T-helper 17 cell (primary cell): ENCODE results near the gene SLC4A2. TPM values are rescaled to one million over a fixed set of nuclear protein-coding genes. Genes with fewer than 3 reads are reported as not detected.

ENCODE experiments used
- ATAC-seq: fragments of 150-1000 bp; cut with Tn5 transposase; 2 replicates; pipeline ENCODE4 v1.10.0; 2021; ENCODE audit warnings: mild to moderate bottlenecking, moderate library complexity
- DNase-seq, 3 donors: peaks; one replicate each; pipeline versions ENCODE4 v3.0.0 to v3.0.0-alpha.2; 2020 to 2021
- H3K9me3 ChIP-seq: one replicate; pipeline ENCODE4 v1.7.0; 2013; ENCODE audit warnings: low read length, mild to moderate bottlenecking; ENCODE audit not compliant: control insufficient read depth, poor library complexity, severe bottlenecking
- H3K27ac Mint-ChIP-seq: one replicate; pipeline ENCODE4 v1.8.0; 2022; ENCODE audit warnings: mild to moderate bottlenecking, moderate library complexity, mixed read lengths
- H3K27me3 Mint-ChIP-seq: one replicate; pipeline ENCODE4 v1.8.0; 2022; ENCODE audit warnings: mixed read lengths
- H3K36me3 Mint-ChIP-seq: one replicate; pipeline ENCODE4 v1.8.0; 2022; ENCODE audit warnings: low read depth, mixed read lengths
- H3K4me1 Mint-ChIP-seq: one replicate; pipeline ENCODE4 v1.8.0; 2022; ENCODE audit warnings: mild to moderate bottlenecking, mixed read lengths
- H3K4me3 Mint-ChIP-seq: one replicate; pipeline ENCODE4 v1.8.0; 2022; ENCODE audit warnings: mild to moderate bottlenecking, moderate library complexity, mixed read lengths
- total RNA-seq, 4 donors: library from RNA in 2 of 4; stranded (reverse) in 2 of 4; gene quantifications; one replicate each; pipeline ENCODE4 v1.2.3 and lab custom pipeline; 2022 to 2026

Gene SLC4A2
- total RNA-seq, 2 donors from 2014 or later: 48.9 to 61.3 TPM

DNA sequence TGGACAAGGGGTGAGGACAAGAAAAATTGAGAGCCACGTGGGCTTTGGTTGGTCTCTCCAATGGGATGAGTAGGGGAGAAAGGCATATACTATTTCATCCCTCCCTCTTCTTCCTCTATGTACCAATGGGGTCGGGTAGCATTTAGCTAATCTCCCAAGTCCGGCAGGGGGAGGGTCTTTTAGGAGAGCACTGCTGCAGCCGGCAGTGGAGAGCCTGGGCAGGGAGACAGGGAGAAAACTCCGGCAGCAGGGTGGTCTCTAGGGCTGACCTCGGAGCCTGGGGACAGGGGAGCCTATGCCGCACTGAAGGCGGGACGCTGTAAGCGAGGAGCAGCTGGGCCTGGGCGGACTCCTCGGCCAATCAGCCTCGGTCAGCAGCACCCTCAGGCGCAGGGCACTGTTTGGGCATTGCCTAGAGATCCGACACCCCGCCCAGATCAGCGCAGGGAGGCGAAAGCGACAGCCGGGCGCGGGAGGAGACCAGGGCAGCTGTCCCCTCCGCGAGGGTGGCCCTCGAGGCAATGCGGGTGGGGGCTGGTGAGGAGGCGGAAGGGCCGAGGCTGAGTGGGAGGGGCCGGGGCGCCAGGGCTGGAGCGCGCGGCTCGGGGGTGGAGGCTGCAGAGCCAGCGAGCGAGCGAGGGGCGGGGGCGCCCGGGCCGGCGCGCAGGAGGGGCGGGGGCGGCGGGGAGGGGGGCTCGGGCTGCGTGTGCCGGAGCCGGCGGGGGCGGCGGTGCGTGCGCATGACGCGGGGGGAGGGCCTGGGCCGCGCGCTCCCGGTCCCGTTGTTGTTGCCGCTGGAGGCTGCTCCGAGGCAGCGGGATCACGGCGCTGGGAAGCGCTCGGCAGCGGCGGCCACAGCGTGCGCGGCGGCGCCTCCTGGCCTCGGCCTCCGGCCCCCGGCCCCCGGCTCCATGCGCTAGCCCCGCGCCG lies 26.6 kb downstream of the SLC4A2 start, which contains the start of gene AGAP3:
Gene AGAP3, plus strand, starts transcription at position 785 of the 930 bp plus-strand sequence. CDS start 267 bp downstream, outside the sequence.
- peaks cover 30% of the 10 kb centered on the region for H3K4me1 Mint-ChIP-seq
- peak within 1 kb of the TSS; percentile 92 for H3K4me3 Mint-ChIP-seq
- ATAC-seq (peak; percentile 1), DNase-seq (peak in 2 of 3 donors; percentile 65 to 66)
- peaks cover 3% of the 10 kb centered on the region for H3K36me3 Mint-ChIP-seq
- peak within 1 kb of the TSS; percentile 96 for H3K27ac Mint-ChIP-seq
- no peaks in the 10 kb centered on the region for H3K9me3 ChIP-seq
- H3K27me3 Mint-ChIP-seq: no peaks in the 10 kb centered on the region

DNA sequence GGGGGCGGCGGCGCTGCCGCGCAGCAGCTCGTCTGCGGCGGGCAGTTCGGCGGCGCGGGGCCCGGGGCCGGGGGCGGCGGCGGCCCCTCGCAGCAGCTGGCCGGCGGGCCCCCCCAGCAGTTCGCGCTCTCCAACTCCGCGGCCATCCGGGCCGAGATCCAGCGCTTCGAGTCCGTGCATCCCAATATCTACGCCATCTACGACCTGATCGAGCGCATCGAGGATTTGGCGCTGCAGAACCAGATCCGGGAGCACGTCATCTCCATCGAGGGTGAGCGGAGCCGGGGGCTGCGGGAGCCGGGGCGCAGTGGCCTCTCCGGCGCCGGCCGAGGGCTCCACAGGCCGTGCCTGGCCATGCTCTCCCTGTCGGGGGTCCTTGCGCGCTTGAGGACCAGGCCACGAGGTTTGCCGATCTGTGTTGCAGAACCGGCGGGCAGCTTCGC lies 27.4 kb downstream of the SLC4A2 start:
- Mint-ChIP-seq H3K27ac (no peak overlapping the region), H3K4me1 (peaks cover 38% of the 10 kb centered on the region), H3K4me3 (peak overlapping the region; percentile 89), H3K36me3 (peaks cover 3% of the 10 kb centered on the region), H3K27me3 (no peaks in the 10 kb centered on the region)
- no peak for ATAC-seq
- DNase-seq: no peak
- H3K9me3 ChIP-seq: no peaks in the 10 kb centered on the region

GRCh38 chr7:151087245-151088018 lies 28.0 kb downstream of the SLC4A2 start:
- Mint-ChIP-seq H3K4me1 (peaks cover 38% of the 10 kb centered on the region), H3K27me3 (no peaks in the 10 kb centered on the region), H3K36me3 (peaks cover 3% of the 10 kb centered on the region), H3K4me3 (peak overlapping the region; percentile 89), H3K27ac (peak overlapping the region; percentile 27)
- no peaks in the 10 kb centered on the region for H3K9me3 ChIP-seq
- DNase-seq: no peak
- peak; percentile 24 for ATAC-seq

- peak overlapping the region; percentile 27 for H3K27ac Mint-ChIP-seq
These were observed 28.8 kb downstream of the SLC4A2 start for GRCh38 chr7:151088019-151088855.

GRCh38 chr7:151088856-151089699 lies 29.7 kb downstream of the SLC4A2 start:
- no peak overlapping the region for H3K27ac Mint-ChIP-seq
- H3K9me3 ChIP-seq: no peaks in the 10 kb centered on the region
- no peak for DNase-seq
- no peaks in the 10 kb centered on the region for H3K36me3 Mint-ChIP-seq
- peaks cover 30% of the 10 kb centered on the region for H3K4me1 Mint-ChIP-seq
- no peaks in the 10 kb centered on the region for H3K27me3 Mint-ChIP-seq
- peak overlapping the region; percentile 82 for H3K4me3 Mint-ChIP-seq
- ATAC-seq: peak; percentile 6

More at GRCh38 chr7:151088019-151088855, 28.8 kb downstream of the SLC4A2 start:
- no peak for DNase-seq
- ATAC-seq: no peak
- H3K9me3 ChIP-seq: no peaks in the 10 kb centered on the region
- H3K36me3 Mint-ChIP-seq: no peaks in the 10 kb centered on the region
- peaks cover 32% of the 10 kb centered on the region for H3K4me1 Mint-ChIP-seq
- H3K27me3 Mint-ChIP-seq: no peaks in the 10 kb centered on the region
- peak overlapping the region; percentile 66 for H3K4me3 Mint-ChIP-seq

DNA sequence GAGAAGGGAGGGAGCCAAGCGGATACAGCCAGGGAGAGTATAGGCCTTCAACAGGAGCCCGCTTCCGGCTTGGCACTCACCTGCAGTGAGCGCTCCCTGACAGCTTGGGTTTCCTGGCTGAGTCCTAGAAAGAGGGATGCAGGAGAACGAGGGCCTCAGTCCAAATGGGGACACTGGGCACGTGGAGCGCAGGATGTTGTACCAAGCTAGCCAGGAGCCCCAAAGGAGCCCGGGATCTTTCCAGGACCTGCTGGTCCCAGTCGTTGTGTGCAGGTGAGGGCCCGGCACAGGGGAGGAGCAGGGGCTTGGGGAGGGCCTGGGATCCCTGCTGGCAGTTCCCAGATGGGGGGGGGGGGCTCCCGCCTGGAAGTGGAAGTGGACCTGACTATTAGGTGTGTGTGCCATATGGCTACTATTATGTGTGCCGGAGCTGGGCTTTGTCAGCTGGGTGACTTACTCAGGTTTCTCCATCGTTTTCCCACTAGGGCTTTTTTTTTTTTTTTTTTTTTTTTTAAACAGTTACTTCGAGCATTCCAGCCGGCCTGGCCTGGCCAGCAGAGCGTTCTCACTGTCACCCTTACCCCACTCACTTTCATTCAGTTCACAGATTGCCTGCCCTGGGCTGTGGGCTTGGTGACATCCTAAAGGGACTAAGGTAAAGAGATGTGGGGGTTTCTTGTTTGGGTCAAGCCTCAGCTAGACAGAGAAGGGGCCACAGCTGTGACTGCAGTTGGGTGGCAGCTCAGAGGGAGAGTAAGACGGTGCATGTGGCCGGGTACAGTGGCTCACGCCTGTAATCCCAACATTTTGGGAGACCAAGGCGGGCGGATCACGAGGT lies 30.7 kb downstream of the SLC4A2 start:
- H3K27me3 Mint-ChIP-seq: no peaks in the 10 kb centered on the region
- H3K4me3 Mint-ChIP-seq: no peak overlapping the region
- H3K4me1 Mint-ChIP-seq: peaks cover 32% of the 10 kb centered on the region
- H3K36me3 Mint-ChIP-seq: no peaks in the 10 kb centered on the region
- DNase-seq (no peak), ATAC-seq (no peak)
- no peaks in the 10 kb centered on the region for H3K9me3 ChIP-seq
- no peak overlapping the region for H3K27ac Mint-ChIP-seq

GRCh38 chr7:151091003-151091402 lies 31.6 kb downstream of the SLC4A2 start:
- H3K4me1 Mint-ChIP-seq: peaks cover 27% of the 10 kb centered on the region
- peak overlapping the region; percentile 60 for H3K27ac Mint-ChIP-seq
- ATAC-seq (no peak), DNase-seq (no peak)
- no peaks in the 10 kb centered on the region for H3K36me3 Mint-ChIP-seq
- no peaks in the 10 kb centered on the region for H3K27me3 Mint-ChIP-seq
- no peak overlapping the region for H3K4me3 Mint-ChIP-seq
- H3K9me3 ChIP-seq: no peaks in the 10 kb centered on the region

DNA sequence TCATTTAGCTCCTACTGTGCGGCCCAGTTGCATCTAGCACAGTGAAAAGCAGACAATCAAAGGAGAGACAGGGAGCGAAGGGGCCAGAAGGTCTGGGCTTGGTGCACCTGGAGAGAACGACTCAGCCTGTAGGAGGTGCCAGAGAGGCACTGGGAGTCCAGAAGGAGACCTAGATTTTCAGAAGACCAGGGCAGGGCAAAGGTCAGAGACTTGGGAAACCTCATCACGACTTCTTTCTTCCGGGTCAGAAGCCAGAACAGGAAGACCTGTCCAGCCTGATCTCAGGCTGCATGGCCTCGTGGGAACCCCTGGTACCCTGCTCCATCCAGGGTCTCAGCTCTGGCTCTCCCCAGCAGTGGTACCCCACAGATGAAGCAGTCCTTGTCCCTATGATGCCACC lies 32.0 kb downstream of the SLC4A2 start:
- DNase-seq (no peak), ATAC-seq (no peak)
- no peaks in the 10 kb centered on the region for H3K27me3 Mint-ChIP-seq
- H3K4me1 Mint-ChIP-seq: peaks cover 28% of the 10 kb centered on the region
- peak overlapping the region; percentile 60 for H3K27ac Mint-ChIP-seq
- no peak overlapping the region for H3K4me3 Mint-ChIP-seq
- H3K36me3 Mint-ChIP-seq: no peaks in the 10 kb centered on the region
- no peaks in the 10 kb centered on the region for H3K9me3 ChIP-seq

- peaks cover 28% of the 10 kb centered on the region for H3K4me1 Mint-ChIP-seq
- H3K9me3 ChIP-seq: no peaks in the 10 kb centered on the region
- no peaks in the 10 kb centered on the region for H3K27me3 Mint-ChIP-seq
- no peak overlapping the region for H3K27ac Mint-ChIP-seq
- H3K4me3 Mint-ChIP-seq: no peak overlapping the region
- no peak for DNase-seq
- no peaks in the 10 kb centered on the region for H3K36me3 Mint-ChIP-seq
- no peak for ATAC-seq
These were observed 32.6 kb downstream of the SLC4A2 start for GRCh38 chr7:151091988-151092387.

- Mint-ChIP-seq H3K4me3 (no peak overlapping the region), H3K27ac (no peak overlapping the region), H3K36me3 (no peaks in the 10 kb centered on the region), H3K4me1 (peaks cover 24% of the 10 kb centered on the region), H3K27me3 (no peaks in the 10 kb centered on the region)
- H3K9me3 ChIP-seq: no peaks in the 10 kb centered on the region
- ATAC-seq (no peak), DNase-seq (no peak)
These were observed 34.4 kb downstream of the SLC4A2 start for GRCh38 chr7:151093748-151094147.

DNA sequence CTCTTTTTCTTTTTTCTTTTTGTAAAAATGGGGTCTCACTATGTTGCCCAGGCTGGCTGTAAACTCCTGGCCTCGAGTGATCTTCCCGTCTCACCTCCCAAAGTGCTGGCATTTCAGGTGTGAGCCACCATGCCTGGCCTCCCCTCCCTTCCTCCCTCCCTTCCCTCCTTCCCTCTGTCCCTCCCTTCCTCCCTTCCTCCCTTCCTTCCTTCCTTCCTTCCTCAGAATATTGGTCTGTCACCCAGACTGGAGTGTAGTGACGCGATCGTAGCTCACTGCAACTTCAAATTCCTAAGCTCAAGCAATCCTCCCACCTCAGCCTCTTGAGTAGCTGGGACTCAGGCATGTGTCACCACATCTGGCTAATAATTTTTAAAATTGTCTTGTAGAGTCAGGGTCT lies 35.3 kb downstream of the SLC4A2 start:
- DNase-seq (no peak), ATAC-seq (no peak)
- Mint-ChIP-seq H3K27me3 (no peaks in the 10 kb centered on the region), H3K36me3 (no peaks in the 10 kb centered on the region), H3K27ac (peak overlapping the region; percentile 83), H3K4me1 (peaks cover 20% of the 10 kb centered on the region), H3K4me3 (no peak overlapping the region)
- no peaks in the 10 kb centered on the region for H3K9me3 ChIP-seq
